C4-2B (cell line): ENCODE data around the gene NSF.
"Not testable (repeated sequence)": the region's sequence is repeated elsewhere in the genome, so short reads cannot be mapped to it uniquely, and the experiment has no call there.

Experiments
- H3K27ac ChIP-seq: fragments of 450-650 bp; 2 replicates; pipeline ENCODE4 v1.5.1; 2017

The NSF gene

DNA sequence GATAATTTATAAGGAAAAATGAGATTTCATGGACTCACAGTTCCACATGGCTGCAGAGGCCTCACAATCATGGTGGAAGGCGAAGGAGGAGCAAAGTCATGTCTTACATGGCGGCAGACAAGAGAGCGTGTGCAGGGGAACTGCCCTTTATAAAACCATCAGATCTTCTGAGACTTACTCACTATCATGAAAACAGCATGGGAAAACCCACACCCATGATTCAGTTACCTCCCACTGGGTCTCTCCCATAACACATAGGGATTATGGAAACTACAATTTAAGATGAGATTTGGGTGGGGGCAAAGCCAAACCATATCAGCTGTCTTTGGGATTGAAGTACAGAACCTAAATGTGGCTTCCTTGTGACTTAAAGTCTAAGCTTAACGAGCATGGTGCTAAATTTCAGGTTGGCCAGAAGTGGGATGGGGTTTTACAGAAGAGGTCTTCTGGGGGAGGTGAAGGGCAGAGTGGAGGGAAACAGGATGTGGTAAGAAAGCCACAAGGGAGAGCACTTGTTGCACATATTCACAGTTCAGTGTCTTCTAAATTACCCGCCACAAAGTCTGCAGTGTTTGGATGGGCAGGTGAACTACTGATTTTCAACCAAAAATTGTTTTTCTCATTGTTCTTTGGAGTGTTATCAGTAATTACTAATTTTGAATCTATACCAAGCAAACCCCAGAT lies 38.4 kb downstream of the NSF start:
- not testable (repeated sequence) for H3K27ac ChIP-seq

DNA sequence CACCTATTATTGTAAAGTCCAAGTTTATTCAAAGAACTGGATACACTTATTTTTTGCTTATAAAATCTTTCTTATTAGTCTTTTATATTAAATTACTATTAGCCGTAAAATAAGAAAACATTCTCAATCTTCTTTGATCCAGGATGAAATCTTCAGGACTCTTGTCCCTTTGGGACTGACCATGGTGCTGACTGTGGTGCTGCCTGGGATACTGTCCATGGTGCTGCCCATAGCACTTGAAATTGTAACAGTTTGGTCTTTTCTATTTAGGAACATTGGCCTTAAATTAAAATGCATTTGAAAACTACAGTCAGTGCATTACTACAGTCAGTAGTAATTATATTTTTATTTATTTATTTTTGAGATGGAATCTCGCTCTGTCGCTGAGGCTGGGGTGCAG lies 41.7 kb downstream of the NSF start:
- not testable (repeated sequence) for H3K27ac ChIP-seq

DNA sequence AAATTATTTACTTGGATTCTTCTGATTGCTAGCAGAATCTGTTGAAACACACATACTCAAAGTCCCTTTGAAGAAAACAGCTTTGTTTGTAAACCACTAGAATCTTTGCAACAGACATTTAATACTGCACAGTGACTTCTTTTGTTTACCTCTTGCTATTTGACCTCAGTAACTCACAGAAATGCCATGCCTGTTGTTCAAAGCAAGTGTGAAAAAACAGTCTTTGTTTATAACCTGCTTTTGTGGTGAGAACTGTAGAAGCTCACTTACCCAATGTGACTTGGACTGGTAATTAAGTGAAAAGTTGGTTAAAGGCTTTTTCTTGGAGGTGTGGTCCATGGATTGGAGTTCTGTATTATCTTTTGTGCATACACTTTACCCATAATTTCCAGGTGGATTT lies 44.4 kb downstream of the NSF start:
- H3K27ac ChIP-seq, result not testable (repeated sequence)

DNA sequence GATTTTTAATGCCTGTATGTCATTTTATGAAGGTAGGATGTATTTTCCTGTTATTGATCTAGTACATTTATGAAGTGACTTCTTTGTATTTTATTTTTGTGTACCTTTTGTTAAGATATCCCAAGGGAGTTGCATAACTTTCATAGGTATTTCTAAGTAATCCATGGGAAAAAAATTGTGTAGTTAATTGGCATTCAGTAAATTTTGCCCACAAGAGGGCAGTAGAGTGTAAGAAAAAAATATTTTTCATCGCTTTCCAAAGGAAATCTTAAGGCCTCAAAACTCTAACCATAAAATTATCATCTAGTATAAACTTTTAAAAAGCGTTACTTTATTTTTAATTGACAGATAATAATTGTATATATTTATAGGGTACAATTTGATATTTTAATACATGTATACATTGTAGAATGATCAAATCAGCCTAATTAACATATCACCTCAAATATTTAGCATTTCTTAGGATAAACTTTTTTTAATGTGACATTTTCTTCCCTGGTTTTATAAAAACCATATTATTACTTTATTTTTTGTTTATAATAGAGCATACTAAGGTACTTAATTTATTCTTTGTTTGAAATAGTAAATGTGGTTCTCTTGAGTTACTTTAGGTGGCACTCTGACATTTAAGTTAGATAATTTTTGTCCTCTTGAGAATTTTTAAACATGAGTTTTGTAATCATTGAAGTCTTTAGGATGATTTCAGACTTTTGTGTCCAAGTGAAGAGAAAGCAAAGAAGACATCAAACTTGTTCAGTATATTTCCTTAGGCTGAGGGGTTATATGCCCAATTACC lies 51.6 kb downstream of the NSF start:
- not testable (repeated sequence) for H3K27ac ChIP-seq

DNA sequence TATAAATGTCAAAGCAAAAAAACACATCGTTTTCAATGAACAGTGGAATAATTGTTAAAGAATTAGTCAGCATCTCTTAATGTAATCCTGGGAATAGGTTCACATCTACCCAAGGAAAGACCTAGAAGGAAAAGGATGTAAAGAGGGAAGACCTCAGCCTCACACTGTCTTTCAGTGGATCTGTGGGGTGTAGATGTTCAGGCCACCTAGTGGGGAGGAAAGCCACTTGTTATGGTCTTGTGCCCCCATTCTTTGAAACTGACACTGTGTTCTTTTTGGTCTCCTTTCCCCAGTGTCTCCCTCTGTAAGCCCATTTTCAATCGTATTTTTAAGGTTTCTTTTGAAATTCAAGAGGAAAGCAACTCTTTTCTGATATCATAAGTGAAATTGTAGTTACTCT lies 56.8 kb downstream of the NSF start:
- not testable (repeated sequence) for H3K27ac ChIP-seq

DNA sequence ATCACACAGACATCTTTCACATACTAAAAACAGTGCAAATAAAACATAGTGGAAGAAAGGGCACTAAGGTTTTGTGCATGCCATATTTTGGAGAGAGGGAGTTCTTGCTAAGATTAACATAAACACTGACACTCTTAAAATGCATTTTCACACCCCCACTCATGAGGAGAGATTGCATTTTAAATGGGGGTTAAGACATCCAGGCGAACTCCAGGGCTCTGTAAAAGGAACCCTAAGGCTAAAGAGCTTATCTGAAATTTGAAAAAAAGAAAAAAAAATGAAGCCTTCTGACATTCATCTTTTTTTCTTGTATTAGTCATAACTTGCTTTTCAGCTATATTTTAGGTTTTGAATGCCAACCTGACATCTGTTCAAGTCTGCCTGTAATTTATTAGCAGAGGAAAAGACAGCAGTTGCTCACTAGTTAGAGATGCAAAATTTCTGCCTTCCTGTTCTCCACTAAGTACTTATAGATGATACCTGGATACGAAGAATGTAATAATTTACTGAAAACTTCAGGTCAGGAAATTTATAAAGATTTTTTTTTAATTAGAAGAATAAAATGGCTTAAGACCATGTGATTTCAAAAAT lies 57.3 kb downstream of the NSF start:
- H3K27ac ChIP-seq, result not testable (repeated sequence)

DNA sequence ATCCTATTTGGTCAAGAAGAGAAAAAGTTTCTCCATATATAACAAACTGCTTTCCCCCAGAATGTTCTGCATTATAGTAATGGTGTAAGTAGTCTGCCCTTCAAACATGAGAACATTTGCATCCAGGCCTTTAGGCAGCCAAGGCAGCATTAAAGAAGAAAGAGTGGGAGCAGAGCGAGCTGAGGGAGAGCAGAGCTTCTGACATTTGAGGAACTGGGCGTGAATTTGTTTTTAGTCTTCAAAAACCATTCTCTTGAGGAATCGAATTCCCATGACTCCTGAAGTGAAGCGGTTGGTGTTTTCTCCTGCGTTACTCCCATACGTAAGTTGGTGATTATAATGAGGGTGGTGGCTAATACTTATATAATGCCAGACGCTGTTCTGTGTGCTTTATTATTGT lies 58.8 kb downstream of the NSF start:
- not testable (repeated sequence) for H3K27ac ChIP-seq

DNA sequence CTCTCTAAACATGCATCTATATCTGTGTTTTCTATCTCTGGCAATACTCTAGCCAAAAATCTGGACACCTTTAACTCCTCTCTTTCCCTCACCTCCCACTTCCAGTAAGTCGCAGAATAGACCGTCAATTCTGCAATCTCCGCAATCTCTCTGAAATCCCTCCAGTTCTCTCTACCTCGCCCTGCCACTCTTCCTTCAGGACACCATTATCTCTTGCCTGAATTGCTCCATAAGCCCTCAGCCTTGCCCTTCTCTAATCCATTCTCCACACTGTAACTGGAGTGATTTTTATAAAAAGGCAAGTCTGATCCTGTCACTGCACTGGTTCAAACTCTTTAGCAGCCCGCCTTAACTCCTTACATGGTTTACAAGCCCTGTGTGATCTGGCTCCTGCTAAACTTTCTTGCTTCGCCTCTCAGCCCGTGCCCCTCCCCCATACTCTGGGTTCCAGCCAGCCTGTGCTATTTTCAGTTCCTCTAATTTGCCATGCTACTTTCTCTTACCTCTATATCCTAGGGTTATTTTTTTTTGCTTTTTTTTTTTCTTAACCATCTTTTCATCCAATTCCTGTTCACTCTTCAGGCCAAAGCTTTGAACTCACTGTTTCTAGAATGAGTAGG lies 61.7 kb downstream of the NSF start:
- H3K27ac ChIP-seq, result not testable (repeated sequence)

DNA sequence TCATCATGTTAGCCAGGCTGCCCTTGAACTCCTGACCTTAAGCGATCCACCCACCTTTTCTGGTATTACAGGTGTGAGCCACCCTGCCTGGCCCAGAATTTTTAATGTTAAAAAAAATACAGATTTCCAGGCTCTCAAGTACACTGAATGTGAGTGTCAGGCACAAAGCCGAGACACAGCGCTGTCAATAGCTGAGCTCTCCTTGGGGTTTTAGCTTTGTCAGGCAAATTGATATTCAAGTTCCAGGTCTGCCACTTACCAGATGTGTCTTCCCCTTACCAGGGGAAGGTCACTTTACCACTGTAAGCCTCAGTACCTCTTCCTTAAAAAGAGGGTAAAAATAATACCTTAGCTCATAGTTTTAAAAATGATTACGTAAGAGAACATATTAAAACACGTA lies 67.8 kb downstream of the NSF start:
- not testable (repeated sequence) for H3K27ac ChIP-seq

DNA sequence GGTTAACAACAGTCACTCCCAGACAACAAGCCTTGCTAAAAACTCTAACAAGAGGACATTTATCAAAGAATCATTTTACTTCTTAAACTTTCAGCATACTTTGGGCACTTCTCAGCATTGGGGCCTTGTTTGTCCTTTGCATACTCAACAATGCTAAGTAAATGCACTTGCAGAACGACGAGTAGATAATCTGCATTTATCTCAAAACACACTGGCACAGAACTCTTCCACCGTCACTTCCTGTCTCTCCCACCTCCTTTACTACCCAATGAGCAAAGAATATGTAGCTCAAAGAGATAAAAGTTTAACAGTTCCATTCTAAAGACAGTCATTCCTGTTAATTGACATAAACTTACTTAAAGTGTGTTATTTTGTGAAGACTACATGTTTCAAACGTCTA lies 69.2 kb downstream of the NSF start:
- not testable (repeated sequence) for H3K27ac ChIP-seq

DNA sequence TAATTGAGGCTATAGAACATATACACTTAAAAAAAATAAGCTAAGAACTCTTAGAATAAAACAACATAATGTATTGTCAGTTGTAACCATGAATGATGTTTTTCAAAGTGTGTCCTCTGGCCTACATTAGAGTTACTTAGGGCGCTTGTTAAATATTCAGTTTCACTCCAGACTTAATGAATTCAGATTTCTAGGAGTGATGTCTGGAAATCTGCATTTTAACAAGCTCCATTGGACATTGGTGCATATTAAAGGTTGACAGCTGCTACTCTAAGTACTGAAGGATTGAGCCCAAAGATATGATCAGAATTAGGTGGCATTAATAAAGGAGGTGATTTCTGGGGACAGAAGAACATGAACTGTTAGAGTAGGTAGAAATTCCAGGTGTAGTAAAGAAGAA lies 72.7 kb downstream of the NSF start:
- not testable (repeated sequence) for H3K27ac ChIP-seq

DNA sequence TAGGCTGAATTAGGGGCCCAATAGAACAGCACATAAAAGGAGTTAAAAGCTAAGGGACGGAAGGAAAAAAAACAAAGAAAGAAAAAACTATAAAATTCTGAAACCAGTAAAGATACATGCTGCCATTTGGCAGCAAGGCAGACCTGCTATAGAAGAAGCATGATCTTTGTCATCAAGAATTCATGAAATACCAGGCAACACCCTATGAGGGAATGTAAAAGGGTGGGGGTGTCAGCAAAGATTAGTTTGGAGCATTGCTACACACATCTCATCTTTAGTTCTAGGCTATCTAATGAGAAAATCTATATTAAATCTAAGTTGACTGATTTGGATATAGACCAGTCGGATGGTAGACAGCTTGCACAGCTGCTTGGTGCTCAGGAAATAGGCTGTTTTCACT lies 73.1 kb downstream of the NSF start:
- H3K27ac ChIP-seq, result not testable (repeated sequence)

DNA sequence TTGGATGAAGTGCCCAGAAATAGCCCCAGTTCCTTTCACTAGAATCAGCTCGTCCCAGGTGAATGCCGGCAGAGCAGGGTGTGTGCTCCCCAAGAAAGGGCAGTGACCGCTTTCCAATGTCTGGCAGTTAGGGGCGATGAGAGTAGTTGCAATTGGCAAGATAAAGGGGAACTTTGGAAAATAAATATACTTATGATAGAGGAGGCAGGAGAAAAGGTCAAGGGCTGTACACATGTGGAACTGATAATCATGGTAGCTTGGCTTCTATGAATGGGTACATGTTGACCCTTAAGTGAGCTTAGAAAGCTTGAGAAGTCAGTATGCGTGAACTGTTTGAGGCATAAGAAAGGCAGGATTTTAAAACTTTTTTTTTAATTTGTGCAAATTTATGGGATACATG lies 75.5 kb downstream of the NSF start:
- H3K27ac ChIP-seq, result not testable (repeated sequence)

DNA sequence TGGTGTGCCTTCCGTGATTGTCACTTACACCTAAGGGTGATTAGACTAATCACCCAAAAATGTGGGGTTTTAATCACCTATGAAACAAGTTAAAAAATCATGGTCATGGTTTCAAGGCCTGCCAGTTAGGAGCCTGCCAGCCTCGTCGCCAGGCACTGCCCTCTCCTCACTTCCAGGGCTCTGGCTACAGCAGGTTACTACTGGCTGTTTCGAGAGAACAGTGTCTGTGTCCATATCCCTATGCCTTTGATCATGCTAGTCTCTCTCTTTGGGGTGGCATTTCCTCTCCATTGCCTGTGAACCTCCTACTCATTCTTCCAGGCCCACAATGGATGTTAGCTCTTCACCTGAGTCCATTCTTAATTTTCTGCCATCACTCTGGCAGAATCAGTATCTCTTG lies 80.3 kb downstream of the NSF start:
- H3K27ac ChIP-seq, result not testable (repeated sequence)

DNA sequence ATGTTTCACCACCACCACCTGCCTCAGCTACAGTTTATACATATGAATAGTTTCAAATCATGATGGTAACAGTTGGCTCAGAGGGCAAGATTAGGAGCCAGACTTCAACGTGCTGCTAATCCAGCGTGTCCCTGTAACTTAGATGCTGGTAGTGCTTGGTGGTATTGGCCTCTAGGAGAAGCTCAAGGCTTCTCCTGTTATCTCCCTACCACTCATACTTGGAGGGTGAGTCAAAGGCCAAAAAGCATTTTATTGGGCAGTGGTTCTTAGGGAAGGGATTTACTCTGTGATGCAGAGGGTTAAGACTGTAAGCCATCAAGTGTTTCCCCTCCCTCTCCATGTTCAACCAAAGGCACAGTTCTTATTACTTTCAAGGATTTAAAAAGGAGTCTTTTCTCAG lies 82.3 kb downstream of the NSF start:
- not testable (repeated sequence) for H3K27ac ChIP-seq

DNA sequence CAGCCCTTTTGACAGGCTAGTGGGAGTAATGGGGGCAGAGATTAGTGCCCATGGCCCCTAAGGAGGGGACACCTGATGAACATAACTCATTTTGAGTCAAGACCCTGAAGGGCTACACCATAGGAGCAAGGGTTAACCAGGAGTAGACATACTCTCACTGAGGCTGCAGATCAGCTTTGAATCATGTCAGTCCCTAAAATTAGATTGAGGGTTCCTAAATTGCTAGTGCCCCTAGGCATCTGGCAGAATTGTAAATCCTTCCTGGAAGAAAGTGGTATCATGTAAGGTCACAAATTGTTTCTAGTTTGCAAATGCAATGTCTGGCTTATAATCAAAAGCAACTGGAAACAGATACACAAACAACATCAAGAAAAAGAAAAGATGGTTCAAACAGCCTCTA lies 87.3 kb downstream of the NSF start:
- H3K27ac ChIP-seq, result not testable (repeated sequence)

DNA sequence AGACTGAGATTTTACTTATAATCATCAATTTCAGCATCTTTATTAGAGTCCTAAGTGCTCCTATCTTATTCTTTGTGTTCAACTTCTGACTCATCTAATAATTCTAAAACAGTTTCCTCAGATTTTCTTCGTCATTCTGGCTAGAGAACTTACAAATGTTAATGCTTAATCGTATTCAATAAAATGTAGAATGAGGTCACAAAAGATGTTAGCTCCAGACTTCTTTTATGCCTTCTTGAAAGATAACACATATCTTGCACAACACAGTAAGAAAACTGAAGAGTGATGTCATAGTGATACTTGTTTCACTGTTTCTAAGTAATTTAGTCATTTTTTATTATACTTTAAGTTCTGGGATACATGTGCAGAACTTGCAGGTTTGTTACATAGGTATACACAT lies 93.2 kb downstream of the NSF start:
- not testable (repeated sequence) for H3K27ac ChIP-seq

DNA sequence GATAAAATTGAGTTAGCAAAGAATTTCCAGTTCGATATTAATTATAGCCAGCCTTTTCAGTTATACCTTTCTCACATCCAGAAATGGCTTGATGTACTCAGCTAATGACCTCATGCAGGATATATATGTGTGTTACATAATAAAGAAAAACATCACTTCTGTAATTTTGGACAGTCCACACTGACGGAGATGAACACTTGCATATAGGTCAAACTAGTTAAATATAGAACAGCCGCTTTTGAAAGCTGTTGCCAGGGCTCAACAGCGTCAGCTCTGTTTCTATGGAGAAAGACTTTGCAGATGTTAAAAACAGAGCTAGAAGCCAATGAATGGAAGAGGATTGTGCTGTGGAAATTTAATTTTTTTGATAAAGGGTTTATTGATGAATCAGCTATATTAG lies 94.8 kb downstream of the NSF start:
- not testable (repeated sequence) for H3K27ac ChIP-seq

DNA sequence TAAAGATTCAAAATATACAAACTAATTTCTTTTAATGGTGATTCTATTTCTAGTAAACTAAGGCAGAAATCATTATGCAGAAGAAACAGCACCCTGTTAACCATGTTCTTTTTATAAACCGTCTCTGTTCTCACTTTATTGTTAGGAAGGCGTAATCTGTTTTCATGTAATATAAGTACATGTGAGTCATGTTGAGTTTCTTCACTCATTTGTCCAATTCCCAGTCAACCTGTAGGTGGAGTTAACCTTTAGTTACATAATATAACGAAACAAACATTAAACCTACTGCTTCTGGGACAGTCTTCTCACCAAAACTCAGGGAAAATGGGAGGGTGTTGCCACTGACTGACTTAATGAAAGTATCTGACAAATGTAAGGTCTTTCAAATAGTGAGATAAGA lies 101.7 kb downstream of the NSF start:
- not testable (repeated sequence) for H3K27ac ChIP-seq

DNA sequence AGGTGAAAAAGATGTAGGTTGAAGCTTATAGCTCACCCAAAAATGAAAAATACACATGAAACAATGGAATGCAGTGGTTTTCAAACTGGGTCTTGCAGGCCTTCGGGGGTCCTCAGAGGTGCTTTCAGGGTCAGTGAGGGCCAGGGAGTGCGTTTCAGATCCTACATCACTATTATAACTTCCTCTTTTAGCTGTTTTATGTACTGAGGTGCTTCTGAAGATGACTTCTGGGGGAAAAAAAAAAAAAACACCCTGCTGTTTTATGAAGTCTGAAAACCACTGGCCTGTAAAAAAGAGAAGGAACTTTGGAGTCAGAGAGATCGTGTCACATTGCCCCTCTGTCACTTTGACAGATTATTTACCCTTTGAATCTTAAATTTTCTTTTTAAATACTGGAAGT lies 102.8 kb downstream of the NSF start:
- not testable (repeated sequence) for H3K27ac ChIP-seq

DNA sequence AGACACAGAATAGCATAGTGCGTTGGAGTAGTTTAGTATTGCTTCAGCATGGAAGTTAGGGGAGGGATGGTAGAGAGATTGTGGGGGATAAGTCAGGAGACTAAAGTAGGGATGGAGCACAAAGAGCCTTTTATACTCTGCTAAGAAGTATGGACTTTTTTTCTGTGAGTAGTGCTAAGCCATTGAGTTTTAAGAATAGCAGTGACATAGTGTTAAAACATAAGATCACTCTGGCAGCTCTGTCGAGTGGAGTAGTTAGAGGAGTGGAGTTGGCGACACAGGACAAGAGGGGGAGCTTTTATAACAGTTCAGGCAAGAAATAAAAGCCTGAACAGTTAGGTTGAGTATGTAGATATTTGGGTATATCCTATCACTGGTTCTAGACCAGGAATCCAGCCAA lies 106.1 kb downstream of the NSF start:
- not testable (repeated sequence) for H3K27ac ChIP-seq

DNA sequence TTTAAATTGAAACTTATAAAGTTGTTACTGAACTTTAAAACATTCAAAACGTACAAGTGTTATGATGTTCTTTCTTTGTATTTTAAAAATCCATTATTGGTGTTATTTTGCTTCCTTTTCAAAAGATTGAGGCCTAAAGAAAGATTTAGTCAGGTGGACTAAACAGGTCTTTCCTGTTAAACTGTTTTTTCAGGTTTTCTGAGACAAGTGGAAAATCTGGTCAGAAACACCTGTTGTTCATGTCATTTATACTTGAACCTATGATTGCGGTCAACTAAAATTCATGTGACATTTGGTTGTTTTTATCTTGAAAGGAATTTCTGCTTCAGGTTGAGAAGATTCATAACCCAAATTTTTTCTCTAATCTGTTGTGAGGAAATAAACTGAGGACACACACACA lies 108.5 kb downstream of the NSF start:
- H3K27ac ChIP-seq, result not testable (repeated sequence)
